ENCODE measurements around the gene ZFYVE26.

Gene ZFYVE26

GRCh38 chr14:67816326-67817002 is at the start of gene ZFYVE26 (continued):
- TF ChIP-seq, protein P1, sequence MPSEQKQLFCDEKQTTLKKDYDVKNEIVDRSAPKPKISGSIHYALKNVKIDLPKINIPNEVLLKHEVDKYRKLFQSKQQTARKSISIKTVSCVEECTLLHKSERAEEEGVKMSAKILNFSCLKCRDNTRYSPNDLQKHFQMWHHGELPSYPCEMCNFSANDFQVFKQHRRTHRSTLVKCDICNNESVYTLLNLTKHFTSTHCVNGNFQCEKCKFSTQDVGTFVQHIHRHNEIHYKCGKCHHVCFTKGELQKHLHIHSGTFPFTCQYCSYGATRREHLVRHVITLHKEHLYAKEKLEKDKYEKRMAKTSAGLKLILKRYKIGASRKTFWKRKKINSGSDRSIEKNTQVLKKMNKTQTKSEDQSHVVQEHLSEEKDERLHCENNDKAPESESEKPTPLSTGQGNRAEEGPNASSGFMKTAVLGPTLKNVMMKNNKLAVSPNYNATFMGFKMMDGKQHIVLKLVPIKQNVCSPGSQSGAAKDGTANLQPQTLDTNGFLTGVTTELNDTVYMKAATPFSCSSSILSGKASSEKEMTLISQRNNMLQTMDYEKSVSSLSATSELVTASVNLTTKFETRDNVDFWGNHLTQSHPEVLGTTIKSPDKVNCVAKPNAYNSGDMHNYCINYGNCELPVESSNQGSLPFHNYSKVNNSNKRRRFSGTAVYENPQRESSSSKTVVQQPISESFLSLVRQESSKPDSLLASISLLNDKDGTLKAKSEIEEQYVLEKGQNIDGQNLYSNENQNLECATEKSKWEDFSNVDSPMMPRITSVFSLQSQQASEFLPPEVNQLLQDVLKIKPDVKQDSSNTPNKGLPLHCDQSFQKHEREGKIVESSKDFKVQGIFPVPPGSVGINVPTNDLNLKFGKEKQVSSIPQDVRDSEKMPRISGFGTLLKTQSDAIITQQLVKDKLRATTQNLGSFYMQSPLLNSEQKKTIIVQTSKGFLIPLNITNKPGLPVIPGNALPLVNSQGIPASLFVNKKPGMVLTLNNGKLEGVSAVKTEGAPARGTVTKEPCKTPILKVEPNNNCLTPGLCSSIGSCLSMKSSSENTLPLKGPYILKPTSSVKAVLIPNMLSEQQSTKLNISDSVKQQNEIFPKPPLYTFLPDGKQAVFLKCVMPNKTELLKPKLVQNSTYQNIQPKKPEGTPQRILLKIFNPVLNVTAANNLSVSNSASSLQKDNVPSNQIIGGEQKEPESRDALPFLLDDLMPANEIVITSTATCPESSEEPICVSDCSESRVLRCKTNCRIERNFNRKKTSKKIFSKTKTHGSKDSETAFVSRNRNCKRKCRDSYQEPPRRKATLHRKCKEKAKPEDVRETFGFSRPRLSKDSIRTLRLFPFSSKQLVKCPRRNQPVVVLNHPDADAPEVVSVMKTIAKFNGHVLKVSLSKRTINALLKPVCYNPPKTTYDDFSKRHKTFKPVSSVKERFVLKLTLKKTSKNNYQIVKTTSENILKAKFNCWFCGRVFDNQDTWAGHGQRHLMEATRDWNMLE (tag by site-specific recombination; conservative IDR thresholded peaks at IDR 0.05; ENCODE audit: low read depth): peak; percentile 46; the same call in 1 of the 2 replicates
- TF ChIP-seq ZNF660 (tag by site-specific recombination; IDR thresholded peaks at IDR 0.05) (0 out of 2 replicates have a peak, but pooled peaks have one; percentile 49), GLIS1 (tag by site-specific recombination; IDR thresholded peaks at IDR 0.05) (peak; percentile 80), ZNF555 (tag by site-specific recombination; conservative IDR thresholded peaks at IDR 0.05) (no peak), ZNF561 (tag by site-specific recombination; IDR thresholded peaks at IDR 0.05; ENCODE audit: borderline replicate concordance) (no peak), ZNF571 (tag by site-specific recombination; IDR thresholded peaks at IDR 0.05) (no peak), ZNF354C (tag by site-specific recombination; IDR thresholded peaks at IDR 0.05; ENCODE audit: borderline replicate concordance, low read depth) (no peak), ZNF302 (tag by site-specific recombination; IDR thresholded peaks at IDR 0.05; ENCODE audit: low read depth) (no peak), ZEB2 (tag by site-specific recombination; IDR thresholded peaks at IDR 0.05) (0 out of 2 replicates have a peak, but pooled peaks have one; percentile 37), PATZ1 (tag by site-specific recombination; IDR thresholded peaks at IDR 0.05) (peak; percentile 62), PBX3 (CRISPR knock-in tag; IDR thresholded peaks at IDR 0.05) (no peak), KLF16 (tag by site-specific recombination; IDR thresholded peaks at IDR 0.05) (no peak), ZBTB1 (tag by site-specific recombination; IDR thresholded peaks at IDR 0.05) (no peak), YY2 (tag by site-specific recombination; IDR thresholded peaks at IDR 0.05) (peak; percentile 64), ZNF311 (tag by site-specific recombination; IDR thresholded peaks at IDR 0.05; ENCODE audit: borderline replicate concordance) (no peak), KLF8 (tag by site-specific recombination; IDR thresholded peaks at IDR 0.05) (peak; percentile 53; the same call in 1 of the 2 replicates), ZNF335 (tag by site-specific recombination; conservative IDR thresholded peaks at IDR 0.05) (peak; percentile 38), HOXA7 (CRISPR knock-in tag; IDR thresholded peaks at IDR 0.05; ENCODE audit: borderline replicate concordance) (no peak), ZNF600 (tag by site-specific recombination; IDR thresholded peaks at IDR 0.05) (no peak), GFI1B (tag by site-specific recombination; IDR thresholded peaks at IDR 0.05) (no peak), ZNF16 (tag by site-specific recombination; IDR thresholded peaks at IDR 0.05; ENCODE audit: low read depth) (no peak), GLI2 (tag by site-specific recombination; IDR thresholded peaks at IDR 0.05; ENCODE audit: borderline replicate concordance, low read depth) (no peak)
- TF ChIP-seq, protein P2, sequence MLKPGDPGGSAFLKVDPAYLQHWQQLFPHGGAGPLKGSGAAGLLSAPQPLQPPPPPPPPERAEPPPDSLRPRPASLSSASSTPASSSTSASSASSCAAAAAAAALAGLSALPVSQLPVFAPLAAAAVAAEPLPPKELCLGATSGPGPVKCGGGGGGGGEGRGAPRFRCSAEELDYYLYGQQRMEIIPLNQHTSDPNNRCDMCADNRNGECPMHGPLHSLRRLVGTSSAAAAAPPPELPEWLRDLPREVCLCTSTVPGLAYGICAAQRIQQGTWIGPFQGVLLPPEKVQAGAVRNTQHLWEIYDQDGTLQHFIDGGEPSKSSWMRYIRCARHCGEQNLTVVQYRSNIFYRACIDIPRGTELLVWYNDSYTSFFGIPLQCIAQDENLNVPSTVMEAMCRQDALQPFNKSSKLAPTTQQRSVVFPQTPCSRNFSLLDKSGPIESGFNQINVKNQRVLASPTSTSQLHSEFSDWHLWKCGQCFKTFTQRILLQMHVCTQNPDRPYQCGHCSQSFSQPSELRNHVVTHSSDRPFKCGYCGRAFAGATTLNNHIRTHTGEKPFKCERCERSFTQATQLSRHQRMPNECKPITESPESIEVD (tag by site-specific recombination; IDR thresholded peaks at IDR 0.05): no peak
- TF ChIP-seq, protein P3, sequence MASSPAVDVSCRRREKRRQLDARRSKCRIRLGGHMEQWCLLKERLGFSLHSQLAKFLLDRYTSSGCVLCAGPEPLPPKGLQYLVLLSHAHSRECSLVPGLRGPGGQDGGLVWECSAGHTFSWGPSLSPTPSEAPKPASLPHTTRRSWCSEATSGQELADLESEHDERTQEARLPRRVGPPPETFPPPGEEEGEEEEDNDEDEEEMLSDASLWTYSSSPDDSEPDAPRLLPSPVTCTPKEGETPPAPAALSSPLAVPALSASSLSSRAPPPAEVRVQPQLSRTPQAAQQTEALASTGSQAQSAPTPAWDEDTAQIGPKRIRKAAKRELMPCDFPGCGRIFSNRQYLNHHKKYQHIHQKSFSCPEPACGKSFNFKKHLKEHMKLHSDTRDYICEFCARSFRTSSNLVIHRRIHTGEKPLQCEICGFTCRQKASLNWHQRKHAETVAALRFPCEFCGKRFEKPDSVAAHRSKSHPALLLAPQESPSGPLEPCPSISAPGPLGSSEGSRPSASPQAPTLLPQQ (tag by site-specific recombination; IDR thresholded peaks at IDR 0.05): peak; percentile 41; the same call in 1 of the 2 replicates
